GM21737 (cell line): ENCODE measurements around the gene PIGZ.

Source experiments
- ATAC-seq: cut with Tn5 transposase; IDR thresholded peaks from one replicate; pipeline ENCODE4 v1.9.1; 2021; ENCODE audit warnings: mild to moderate bottlenecking, moderate library complexity; ENCODE audit not compliant: unreplicated experiment

Gene PIGZ

DNA sequence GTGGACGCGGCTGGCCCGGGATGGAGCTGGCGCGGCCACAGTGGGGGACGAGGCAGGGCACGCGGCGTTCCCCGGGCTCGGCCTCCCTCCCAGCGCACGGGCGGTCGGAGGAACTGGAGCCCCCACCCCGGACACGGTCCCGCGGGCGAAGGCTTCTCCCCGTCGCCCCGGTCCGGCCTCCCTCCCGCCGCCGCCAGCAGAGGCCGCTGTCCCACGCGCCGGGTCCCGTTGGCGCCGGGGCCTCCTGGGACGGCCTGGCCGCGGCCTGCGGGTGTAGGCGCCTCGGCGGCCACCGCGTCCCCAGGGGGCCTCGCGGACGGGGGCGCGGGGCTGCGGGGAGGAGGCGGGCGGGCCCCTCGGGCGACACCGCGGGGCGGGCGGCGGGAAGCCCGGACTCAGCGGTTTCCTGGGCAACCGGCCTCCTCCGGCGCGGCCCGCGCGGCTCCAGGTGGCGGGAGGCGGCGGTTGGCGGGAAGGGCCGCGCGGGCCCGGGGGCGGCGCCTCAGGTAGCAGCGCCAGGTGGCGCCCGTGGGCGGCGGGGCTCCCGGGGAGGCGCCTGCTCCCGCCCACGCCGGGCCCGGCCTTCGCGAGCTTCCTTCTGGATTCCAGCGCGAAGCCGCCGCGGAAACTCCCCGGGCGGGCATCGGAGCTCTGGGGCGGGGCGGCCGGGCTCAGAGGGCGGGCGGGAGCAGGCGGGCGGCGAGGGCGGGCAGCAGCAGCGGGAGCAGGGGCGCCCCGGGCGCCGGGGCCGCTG is 34.2 kb upstream of the PIGZ start:
- ATAC-seq, result peak; percentile 74

- no peak for ATAC-seq
Observed at GRCh38 chr3:197001972-197002700, 33.5 kb upstream of the PIGZ start.

DNA sequence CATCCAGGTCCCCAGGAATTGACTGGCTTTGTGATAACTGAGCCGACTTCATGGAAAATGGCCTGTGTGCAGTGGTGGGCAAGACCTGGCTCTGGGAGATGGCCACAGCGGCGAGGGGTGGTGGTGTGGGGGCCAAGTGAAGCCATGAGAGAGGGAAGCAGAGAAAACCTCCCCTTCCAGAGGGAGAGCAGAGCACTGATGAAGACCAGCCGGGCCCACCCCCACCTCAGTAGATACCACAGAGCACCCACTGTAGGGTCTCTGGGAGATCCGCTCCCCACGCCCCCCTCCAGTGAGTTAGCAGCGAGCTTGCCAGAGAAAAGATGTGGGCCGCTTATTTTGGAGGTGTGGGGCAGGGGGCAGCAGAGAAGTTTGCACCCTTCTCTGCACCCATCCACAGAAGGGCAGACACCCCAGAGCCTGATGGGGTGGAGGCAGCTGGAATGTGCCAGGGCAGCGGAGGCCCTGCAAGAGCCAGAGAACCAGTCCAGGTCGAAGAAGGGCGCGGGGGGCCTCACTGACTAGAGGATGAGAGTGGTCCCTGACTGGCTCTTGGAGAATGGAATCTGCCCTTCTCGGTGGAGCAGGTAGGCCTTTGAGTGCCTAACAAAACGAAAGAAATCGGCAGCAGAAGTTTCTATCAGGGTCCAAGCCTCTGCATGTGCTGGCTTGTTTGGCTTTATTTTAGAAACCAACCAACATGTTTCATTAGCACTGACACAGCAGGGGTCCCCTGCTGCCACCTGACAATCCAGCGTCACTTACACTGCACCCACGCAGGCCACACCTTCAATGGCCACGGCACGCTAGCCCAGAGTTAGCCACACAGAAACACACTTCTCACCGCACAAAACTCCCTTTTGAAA is 32.7 kb upstream of the PIGZ start:
- ATAC-seq, result no peak

GRCh38 chr3:197000211-197000610 is 31.6 kb upstream of the PIGZ start:
- no peak for ATAC-seq

DNA sequence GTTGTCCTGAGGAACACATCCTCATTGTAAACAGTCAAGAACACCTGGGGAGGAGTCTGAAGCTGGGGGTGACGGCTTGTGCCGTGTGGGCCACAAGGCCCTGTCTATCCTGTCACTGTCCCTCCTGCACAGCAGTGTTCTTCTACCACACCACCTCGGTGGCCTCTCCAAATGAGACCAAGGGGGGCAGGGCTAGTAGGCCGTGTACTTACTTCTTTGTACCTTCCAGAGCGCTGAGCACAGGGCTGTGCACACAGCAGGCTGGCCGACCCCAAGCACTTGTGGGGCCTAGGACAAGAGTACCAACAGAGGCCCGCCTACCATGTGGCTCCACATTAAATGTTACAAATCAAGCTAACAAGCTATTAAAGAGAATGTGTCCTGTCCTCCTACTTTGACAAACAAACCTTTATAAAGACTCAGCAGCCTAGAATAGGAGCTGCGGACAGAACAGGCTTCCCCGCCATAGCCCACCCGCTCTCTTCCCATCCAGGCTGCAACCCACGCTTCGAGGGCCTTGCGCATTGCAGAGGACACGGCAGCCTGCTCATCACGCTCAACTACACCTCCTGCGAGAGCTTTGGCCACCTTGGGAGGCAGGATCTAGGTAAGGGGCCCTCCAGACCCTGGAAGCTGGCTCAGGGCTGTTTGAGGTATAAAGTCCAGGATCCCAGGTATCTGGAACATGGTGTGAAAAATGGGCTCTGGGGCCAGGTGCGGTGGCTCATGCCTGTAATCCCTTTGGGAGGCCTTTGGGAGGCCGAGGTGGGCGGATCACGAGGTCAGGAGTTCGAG is 30.5 kb upstream of the PIGZ start:
- ATAC-seq, result no peak

- ATAC-seq, result no peak
Observed at GRCh38 chr3:196997311-196997710, 28.7 kb upstream of the PIGZ start.

DNA sequence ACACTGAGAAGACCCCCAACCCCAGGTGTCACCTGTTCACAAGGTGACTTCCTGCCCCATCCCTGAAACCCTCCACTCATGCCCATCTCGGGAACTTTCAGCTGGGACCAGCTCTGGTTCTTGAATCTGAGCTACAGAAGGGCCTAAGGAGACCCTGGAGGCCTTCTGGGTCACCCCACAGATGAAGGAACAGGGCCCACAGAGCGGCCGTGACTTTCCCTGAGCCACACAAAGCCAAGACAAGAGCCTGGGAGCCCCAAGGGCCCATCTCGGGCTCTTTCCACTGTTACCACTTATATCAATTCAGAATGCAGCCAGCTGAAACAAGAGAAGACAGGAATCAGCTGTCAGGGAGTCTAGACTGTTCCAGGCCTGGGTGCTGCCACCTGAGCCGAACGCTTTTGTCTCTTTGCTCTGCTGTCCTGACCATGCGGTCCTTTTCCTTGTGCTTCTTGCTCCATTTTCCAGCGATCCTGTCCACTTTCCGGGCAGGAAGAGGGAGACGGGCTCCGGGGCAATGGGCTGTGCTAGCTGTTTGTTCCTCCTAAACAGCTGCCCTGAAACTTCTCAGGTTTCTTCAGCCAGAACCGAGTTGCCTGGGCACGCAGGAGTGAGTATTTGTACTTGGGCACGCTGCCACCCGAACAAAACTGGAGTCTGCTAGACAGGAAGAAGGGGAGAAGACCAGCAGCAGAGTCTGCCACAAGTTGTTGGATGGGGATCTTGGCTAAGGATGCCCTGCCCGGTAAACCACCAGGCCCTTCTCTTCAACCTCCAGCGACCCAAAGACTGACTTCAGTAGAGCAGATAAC is 28.0 kb upstream of the PIGZ start:
- ATAC-seq, result no peak

- ATAC-seq, result no peak
Observed at GRCh38 chr3:196995646-196996355, 27.2 kb upstream of the PIGZ start.

DNA sequence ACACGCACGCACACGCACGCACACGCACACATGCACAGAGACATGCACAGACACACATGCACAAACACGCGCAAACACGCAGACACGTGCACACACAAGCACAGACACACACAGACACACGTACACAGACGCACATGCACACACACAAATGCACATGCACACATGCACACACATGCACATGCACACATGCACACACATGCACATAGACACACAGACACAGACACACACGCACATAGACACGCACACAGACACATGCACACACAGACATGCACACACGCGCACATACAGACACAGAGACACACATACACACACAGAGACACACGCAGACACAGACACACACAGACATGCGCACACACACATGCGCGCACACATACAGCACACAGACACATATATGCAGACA is 26.4 kb upstream of the PIGZ start:
- no peak for ATAC-seq

- no peak for ATAC-seq
Observed at GRCh38 chr3:196994056-196994455, 25.4 kb upstream of the PIGZ start.

- no peak for ATAC-seq
Observed at GRCh38 chr3:196992461-196993065, 23.9 kb upstream of the PIGZ start.

DNA sequence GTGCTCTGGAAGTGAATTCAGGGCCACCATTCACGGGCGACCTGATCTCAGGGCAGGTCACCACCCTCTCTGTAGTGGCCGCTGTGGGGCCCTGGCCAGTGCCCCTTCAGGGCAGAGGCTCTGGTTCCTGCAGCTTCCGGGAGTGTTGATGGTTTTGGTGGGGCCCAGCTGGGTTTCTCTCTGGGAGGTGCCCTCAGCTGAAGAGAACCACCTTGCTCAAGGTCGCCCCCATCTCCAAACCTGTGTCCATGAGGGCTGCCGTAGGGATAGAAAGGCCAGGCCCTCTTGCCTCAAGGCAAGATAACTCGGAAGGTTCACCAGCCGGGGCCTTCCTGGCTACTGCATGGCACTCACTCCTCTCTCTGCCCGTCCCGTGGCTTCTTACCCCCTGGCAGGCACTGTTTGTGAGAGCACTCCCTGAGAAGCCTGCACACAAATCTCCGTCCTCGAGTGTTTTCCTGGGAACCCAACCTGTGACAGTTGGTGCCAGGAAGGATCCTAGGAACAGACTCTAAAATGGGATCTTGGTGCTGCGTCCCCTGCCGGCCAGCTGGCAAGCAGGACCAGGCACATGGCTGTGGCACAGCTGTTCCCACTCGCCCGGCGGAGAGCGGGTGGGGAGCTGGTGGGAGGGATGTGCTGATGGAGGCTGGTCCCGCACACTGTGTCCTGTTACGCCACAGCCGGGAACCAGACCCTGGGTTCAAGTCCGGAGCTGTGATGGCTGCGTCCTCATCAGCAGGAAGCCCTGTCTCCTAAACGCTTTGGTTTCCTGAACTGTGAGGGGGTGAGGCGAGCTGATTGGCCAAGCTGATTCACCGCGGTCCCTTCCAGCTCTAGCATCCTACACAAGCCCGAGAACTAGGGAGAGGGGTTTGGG is 23.2 kb upstream of the PIGZ start:
- no peak for ATAC-seq

- no peak for ATAC-seq
Observed at GRCh38 chr3:196990601-196991007, 22.0 kb upstream of the PIGZ start.

GRCh38 chr3:196989721-196990262 is 21.2 kb upstream of the PIGZ start:
- ATAC-seq, result no peak

DNA sequence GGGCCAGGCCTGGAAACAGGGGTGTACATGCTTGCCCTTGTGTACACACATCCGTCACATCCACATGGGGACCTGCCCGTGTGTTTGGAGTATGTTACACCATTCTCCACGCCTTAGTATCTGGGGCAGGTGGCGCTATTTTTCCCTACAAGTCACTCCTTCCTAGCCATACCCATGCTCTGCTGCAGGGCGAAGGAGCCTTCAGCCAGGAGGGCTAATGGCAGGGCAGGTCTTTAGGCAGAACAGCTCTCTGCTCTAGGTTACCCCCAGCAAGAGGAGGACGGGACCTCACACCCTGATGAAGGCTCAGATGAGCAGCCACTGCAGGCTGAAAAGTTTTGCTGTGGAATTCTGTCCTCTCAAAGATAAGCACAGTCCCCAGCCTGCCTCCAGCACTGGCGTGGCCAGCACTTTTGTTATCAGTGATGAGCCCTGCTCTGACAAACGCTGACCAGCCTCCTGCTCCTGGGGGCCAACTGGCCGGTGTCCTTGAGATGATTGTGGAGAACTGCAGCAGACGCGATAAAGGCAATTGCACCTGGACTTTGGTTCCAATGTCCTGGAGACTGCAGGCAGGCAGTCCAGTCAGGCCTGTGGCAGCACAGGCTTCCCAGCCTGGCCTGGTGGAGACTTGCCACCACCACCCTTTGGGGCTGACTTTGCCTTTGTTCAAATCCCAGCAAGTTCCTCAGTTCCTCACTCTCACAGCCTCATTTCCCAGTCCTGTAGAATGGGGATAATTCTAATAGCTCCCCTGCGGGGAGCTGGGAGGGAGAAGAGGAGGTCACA is 19.8 kb upstream of the PIGZ start:
- ATAC-seq, result no peak

DNA sequence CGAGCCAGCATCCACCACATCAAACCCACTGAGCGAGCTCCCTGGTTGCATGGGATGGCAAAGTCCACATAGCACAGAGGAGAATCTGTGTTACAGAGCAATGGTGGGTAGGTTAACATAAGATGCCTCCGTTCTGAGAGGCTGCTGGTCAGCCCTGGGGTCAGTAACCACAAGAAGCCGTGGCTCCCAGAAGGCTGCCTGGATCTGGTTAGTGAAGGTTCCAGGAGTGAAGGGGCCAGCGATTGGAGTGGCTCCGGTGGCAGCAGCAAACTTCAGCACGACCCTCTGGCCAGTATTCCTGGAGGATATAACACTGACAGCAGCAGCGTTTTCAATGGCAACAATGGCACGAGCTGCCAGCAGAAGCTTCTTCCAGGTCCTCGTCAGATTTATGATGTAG is 18.4 kb upstream of the PIGZ start:
- no peak for ATAC-seq
